GM23338 (cell line): ENCODE data around the gene FHAD1. TPM values are rescaled to one million over a fixed set of nuclear protein-coding genes. Genes with fewer than 3 reads are reported as not detected.

Experiments used
- ATAC-seq: fragments of 200-7000 bp; cut with Tn5 transposase; 3 replicates; pipeline ENCODE4 v1.9.1; 2020
- DNase-seq: peaks from one replicate; pipeline ENCODE4 v3.0.0-alpha.2; 2015; ENCODE audit warnings: low spot score
- H2AFZ ChIP-seq: fragments of 200-600 bp; sonication (generic); 2 replicates; pipeline ENCODE4 v1.8.0; 2016; ENCODE audit warnings: antibody characterized with exemption, mild to moderate bottlenecking, moderate library complexity
- H3F3A ChIP-seq: fragments of 200-600 bp; sonication (generic); replicated peaks from 2 replicates; pipeline ENCODE4 v1.8.0; 2017; ENCODE audit warnings: antibody characterized with exemption, mixed run types, low read depth
- H3K27ac ChIP-seq: fragments of 200-600 bp; sonication (generic); 2 replicates; pipeline ENCODE4 v1.6.1; 2016; ENCODE audit warnings: low read depth
- H3K27me3 ChIP-seq: fragments of 200-600 bp; sonication (generic); 2 replicates; pipeline ENCODE4 v1.8.0; 2016; ENCODE audit warnings: mild to moderate bottlenecking, mixed run types, moderate library complexity; ENCODE audit not compliant: insufficient read depth
- H3K36me3 ChIP-seq: fragments of 200-600 bp; sonication (generic); 2 replicates; pipeline ENCODE4 v1.8.0; 2016; ENCODE audit warnings: mild to moderate bottlenecking; ENCODE audit not compliant: insufficient read depth
- H3K4me1 ChIP-seq: fragments of 200-600 bp; sonication (generic); 2 replicates; pipeline ENCODE4 v1.8.0; 2016; ENCODE audit warnings: mild to moderate bottlenecking, moderate library complexity; ENCODE audit not compliant: insufficient read depth
- H3K4me2 ChIP-seq: fragments of 200-600 bp; sonication (generic); 2 replicates; pipeline ENCODE4 v1.7.1; 2017; ENCODE audit warnings: mixed run types
- H3K4me3 ChIP-seq: fragments of 200-600 bp; sonication (generic); 2 replicates; pipeline ENCODE4 v1.6.1; 2016; ENCODE audit warnings: mixed run types
- H3K79me2 ChIP-seq: fragments of 200-600 bp; sonication (generic); replicated peaks from 2 replicates; pipeline ENCODE4 v1.8.0; 2017; ENCODE audit warnings: mild to moderate bottlenecking; ENCODE audit not compliant: insufficient read depth
- H3K9me2 ChIP-seq: fragments of 200-600 bp; sonication (generic); 2 replicates; pipeline ENCODE4 v1.8.0; 2017; ENCODE audit not compliant: insufficient read depth
- H4K20me1 ChIP-seq: fragments of 200-600 bp; sonication (generic); replicated peaks from 2 replicates; pipeline ENCODE4 v1.8.0; 2017; ENCODE audit warnings: mild to moderate bottlenecking; ENCODE audit not compliant: insufficient read depth
- H3K27ac Mint-ChIP-seq: 2 replicates; pipeline ENCODE4 v1.8.0; 2020; ENCODE audit warnings: inconsistent platforms, mild to moderate bottlenecking, moderate library complexity, mixed read lengths
- H3K27me3 Mint-ChIP-seq: 3 replicates; pipeline ENCODE4 v1.8.0; 2022; ENCODE audit warnings: low read depth, mild to moderate bottlenecking, moderate library complexity, mixed read lengths, inconsistent platforms; ENCODE audit not compliant: insufficient read depth, poor library complexity
- H3K36me3 Mint-ChIP-seq: 3 replicates; pipeline ENCODE4 v1.8.0; 2021; ENCODE audit warnings: low read depth, mild to moderate bottlenecking, inconsistent platforms, moderate library complexity, mixed read lengths
- H3K4me1 Mint-ChIP-seq: 3 replicates; pipeline ENCODE4 v1.8.0; 2020; ENCODE audit warnings: mild to moderate bottlenecking, inconsistent platforms, mixed read lengths
- H3K4me3 Mint-ChIP-seq: 3 replicates; pipeline ENCODE4 v1.8.0; 2021; ENCODE audit warnings: moderate library complexity, mild to moderate bottlenecking, inconsistent platforms, mixed read lengths
- H3K9me3 Mint-ChIP-seq: 3 replicates; pipeline ENCODE4 v1.8.0; 2020; ENCODE audit warnings: moderate library complexity, mild to moderate bottlenecking, inconsistent platforms, mixed read lengths
- CREB1 ChIP-seq: fragments of 250-450 bp; sonication (Bioruptor Pico); IDR thresholded peaks from 2 replicates; pipeline ENCODE4 v1.5.0; 2020; ENCODE audit warnings: low read depth, mild to moderate bottlenecking, moderate library complexity
- EZH2 ChIP-seq: fragments of 200-600 bp; sonication (generic); IDR thresholded peaks from one replicate; pipeline ENCODE4 v1.8.0; 2017; ENCODE audit warnings: antibody characterized with exemption, mild to moderate bottlenecking, low read depth; ENCODE audit not compliant: unreplicated experiment
- EZH2phosphoT487 ChIP-seq: fragments of 200-600 bp; sonication (generic); IDR thresholded peaks from one replicate; pipeline ENCODE4 v1.8.1; 2018; ENCODE audit warnings: antibody characterized with exemption; ENCODE audit not compliant: unreplicated experiment
- JUNB ChIP-seq: IDR thresholded peaks from one replicate; pipeline ENCODE4 v1.6.1; 2016; ENCODE audit warnings: antibody characterized with exemption; ENCODE audit not compliant: unreplicated experiment
- NANOG ChIP-seq: IDR thresholded peaks from 2 replicates; pipeline ENCODE4 v1.6.1; 2016; ENCODE audit warnings: antibody characterized with exemption, borderline replicate concordance
- POLR2AphosphoS5 ChIP-seq: IDR thresholded peaks from 2 replicates; pipeline ENCODE4 v1.6.1; 2016; ENCODE audit warnings: antibody characterized with exemption, low read depth
- STAT1 ChIP-seq: IDR thresholded peaks from one replicate; pipeline ENCODE4 v1.6.1; 2016; ENCODE audit warnings: antibody characterized with exemption; ENCODE audit not compliant: unreplicated experiment
- ZNF114 ChIP-seq: fragments of 250-450 bp; sonication (Bioruptor Pico); IDR thresholded peaks from 2 replicates; pipeline ENCODE4 v1.5.0; 2020; ENCODE audit warnings: mild to moderate bottlenecking, moderate library complexity
- ZNF331 ChIP-seq: fragments of 250-450 bp; sonication (Bioruptor Pico); IDR thresholded peaks from 2 replicates; pipeline ENCODE4 v1.5.0; 2020; ENCODE audit warnings: low read depth, mild to moderate bottlenecking, moderate library complexity
- polyA plus RNA-seq: library from polyadenylated mRNA; unstranded; fragments of >200 nt; fragmentation: Nextera tagmentation; extraction: Ambion mirVana; gene quantifications from 2 replicates; pipeline ENCODE4 v1.2.1, GENCODE V29; 2016
- total RNA-seq: library from RNA; depleted of rRNA; stranded (reverse); fragments of >200 nt; shearing (Covaris generic); gene quantifications from 2 replicates; pipeline ENCODE4 v1.2.3, GENCODE V29; 2014
- TF ChIP-seq, protein P1 (sequence below): IDR thresholded peaks from one replicate; pipeline ENCODE4 v1.6.1; 2018; ENCODE audit warnings: antibody characterized with exemption; ENCODE audit not compliant: unreplicated experiment
- TF ChIP-seq, protein P2 (sequence below): fragments of 250-450 bp; sonication (Bioruptor Pico); IDR thresholded peaks from 2 replicates; pipeline ENCODE4 v1.5.0; 2020; ENCODE audit warnings: mild to moderate bottlenecking, moderate library complexity
- TF ChIP-seq, protein P3 (sequence below), 2 experiments: fragments of 200-600 bp in 1 of 2; sonication (generic) in 1 of 2; conservative IDR thresholded peaks; 2 replicates each; pipeline versions ENCODE4 v1.5.1 to v1.6.1; 2016 to 2017; ENCODE audit warnings: antibody characterized with exemption in 2 of 2, low read depth in 2 of 2, mild to moderate bottlenecking in 2 of 2, moderate library complexity in 1 of 2
- TF ChIP-seq, protein P4 (sequence below): IDR thresholded peaks from 2 replicates; pipeline ENCODE4 v1.6.1; 2016; ENCODE audit warnings: antibody characterized with exemption

Gene FHAD1
- total and polyA plus RNA-seq, 2 experiments from 2014 or later, result 1.8 to 3.3 TPM

DNA sequence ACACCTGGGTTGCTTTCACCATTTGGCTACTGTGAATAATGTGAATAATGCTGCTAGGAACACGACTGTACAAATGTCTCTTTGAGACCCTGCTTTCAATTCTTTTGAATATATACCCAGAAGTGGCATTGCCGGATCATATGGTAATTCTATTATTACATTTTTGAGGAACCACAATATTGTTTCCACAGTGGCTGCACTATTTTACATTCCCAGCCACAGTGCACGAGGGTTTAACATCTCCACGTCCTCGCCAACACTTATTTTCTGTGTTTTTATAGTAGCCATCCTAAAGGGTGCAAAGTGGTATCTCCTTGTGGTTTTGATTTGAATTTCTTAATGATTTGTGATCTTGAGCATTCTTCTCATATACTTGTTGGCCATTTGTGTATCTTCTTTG is 15.7 kb downstream of the FHAD1 start (continued):
- TF ChIP-seq, protein P1, sequence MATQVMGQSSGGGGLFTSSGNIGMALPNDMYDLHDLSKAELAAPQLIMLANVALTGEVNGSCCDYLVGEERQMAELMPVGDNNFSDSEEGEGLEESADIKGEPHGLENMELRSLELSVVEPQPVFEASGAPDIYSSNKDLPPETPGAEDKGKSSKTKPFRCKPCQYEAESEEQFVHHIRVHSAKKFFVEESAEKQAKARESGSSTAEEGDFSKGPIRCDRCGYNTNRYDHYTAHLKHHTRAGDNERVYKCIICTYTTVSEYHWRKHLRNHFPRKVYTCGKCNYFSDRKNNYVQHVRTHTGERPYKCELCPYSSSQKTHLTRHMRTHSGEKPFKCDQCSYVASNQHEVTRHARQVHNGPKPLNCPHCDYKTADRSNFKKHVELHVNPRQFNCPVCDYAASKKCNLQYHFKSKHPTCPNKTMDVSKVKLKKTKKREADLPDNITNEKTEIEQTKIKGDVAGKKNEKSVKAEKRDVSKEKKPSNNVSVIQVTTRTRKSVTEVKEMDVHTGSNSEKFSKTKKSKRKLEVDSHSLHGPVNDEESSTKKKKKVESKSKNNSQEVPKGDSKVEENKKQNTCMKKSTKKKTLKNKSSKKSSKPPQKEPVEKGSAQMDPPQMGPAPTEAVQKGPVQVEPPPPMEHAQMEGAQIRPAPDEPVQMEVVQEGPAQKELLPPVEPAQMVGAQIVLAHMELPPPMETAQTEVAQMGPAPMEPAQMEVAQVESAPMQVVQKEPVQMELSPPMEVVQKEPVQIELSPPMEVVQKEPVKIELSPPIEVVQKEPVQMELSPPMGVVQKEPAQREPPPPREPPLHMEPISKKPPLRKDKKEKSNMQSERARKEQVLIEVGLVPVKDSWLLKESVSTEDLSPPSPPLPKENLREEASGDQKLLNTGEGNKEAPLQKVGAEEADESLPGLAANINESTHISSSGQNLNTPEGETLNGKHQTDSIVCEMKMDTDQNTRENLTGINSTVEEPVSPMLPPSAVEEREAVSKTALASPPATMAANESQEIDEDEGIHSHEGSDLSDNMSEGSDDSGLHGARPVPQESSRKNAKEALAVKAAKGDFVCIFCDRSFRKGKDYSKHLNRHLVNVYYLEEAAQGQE, result no peak
- TF ChIP-seq ZNF331 (CRISPR knock-in tag), result no peak
- TF ChIP-seq CREB1, result no peak
- TF ChIP-seq, protein P2, sequence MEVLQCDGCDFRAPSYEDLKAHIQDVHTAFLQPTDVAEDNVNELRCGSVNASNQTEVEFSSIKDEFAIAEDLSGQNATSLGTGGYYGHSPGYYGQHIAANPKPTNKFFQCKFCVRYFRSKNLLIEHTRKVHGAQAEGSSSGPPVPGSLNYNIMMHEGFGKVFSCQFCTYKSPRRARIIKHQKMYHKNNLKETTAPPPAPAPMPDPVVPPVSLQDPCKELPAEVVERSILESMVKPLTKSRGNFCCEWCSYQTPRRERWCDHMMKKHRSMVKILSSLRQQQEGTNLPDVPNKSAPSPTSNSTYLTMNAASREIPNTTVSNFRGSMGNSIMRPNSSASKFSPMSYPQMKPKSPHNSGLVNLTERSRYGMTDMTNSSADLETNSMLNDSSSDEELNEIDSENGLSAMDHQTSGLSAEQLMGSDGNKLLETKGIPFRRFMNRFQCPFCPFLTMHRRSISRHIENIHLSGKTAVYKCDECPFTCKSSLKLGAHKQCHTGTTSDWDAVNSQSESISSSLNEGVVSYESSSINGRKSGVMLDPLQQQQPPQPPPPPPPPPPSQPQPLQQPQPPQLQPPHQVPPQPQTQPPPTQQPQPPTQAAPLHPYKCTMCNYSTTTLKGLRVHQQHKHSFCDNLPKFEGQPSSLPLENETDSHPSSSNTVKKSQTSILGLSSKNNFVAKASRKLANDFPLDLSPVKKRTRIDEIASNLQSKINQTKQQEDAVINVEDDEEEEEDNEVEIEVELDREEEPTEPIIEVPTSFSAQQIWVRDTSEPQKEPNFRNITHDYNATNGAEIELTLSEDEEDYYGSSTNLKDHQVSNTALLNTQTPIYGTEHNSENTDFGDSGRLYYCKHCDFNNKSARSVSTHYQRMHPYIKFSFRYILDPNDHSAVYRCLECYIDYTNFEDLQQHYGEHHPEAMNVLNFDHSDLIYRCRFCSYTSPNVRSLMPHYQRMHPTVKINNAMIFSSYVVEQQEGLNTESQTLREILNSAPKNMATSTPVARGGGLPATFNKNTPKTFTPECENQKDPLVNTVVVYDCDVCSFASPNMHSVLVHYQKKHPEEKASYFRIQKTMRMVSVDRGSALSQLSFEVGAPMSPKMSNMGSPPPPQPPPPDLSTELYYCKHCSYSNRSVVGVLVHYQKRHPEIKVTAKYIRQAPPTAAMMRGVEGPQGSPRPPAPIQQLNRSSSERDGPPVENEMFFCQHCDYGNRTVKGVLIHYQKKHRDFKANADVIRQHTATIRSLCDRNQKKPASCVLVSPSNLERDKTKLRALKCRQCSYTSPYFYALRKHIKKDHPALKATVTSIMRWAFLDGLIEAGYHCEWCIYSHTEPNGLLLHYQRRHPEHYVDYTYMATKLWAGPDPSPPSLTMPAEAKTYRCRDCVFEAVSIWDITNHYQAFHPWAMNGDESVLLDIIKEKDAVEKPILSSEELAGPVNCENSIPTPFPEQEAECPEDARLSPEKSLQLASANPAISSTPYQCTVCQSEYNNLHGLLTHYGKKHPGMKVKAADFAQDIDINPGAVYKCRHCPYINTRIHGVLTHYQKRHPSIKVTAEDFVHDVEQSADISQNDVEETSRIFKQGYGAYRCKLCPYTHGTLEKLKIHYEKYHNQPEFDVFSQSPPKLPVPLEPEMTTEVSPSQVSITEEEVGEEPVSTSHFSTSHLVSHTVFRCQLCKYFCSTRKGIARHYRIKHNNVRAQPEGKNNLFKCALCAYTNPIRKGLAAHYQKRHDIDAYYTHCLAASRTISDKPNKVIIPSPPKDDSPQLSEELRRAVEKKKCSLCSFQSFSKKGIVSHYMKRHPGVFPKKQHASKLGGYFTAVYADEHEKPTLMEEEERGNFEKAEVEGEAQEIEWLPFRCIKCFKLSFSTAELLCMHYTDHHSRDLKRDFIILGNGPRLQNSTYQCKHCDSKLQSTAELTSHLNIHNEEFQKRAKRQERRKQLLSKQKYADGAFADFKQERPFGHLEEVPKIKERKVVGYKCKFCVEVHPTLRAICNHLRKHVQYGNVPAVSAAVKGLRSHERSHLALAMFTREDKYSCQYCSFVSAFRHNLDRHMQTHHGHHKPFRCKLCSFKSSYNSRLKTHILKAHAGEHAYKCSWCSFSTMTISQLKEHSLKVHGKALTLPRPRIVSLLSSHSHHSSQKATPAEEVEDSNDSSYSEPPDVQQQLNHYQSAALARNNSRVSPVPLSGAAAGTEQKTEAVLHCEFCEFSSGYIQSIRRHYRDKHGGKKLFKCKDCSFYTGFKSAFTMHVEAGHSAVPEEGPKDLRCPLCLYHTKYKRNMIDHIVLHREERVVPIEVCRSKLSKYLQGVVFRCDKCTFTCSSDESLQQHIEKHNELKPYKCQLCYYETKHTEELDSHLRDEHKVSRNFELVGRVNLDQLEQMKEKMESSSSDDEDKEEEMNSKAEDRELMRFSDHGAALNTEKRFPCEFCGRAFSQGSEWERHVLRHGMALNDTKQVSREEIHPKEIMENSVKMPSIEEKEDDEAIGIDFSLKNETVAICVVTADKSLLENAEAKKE (CRISPR knock-in tag), result no peak
- no peak for TF ChIP-seq JUNB
- no peak for TF ChIP-seq POLR2AphosphoS5
- TF ChIP-seq STAT1, result no peak

DNA sequence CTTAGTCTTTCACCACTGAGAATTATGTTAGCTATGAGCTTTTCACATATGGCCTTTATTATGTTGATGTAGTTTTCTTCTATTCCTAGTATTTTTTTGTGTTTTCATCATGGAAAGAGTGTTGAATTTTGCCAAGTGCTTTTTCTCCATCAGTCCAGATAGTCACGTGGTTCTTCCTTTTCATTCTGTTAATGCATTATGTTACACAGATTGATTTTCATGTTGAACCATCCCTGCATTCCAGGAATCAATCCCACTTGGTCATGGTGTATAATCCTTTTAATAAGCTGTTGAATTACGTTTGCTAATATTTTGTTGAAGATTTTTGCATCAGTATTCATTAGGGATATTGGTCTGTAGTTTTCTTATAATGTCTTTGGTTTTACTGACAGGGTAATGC is 17.7 kb downstream of the FHAD1 start:
- Mint-ChIP-seq H3K27ac (no peak overlapping the region), H3K9me3 (no peaks in the 10 kb centered on the region), H3K4me3 (no peak overlapping the region), H3K36me3 (no peaks in the 10 kb centered on the region), H3K4me1 (peaks cover 10% of the 10 kb centered on the region; the same call in 2 of the 3 replicates), H3K27me3 (peaks cover 7% of the 10 kb centered on the region)
- H3K4me1 ChIP-seq, result no peaks in the 10 kb centered on the region
- DNase-seq (no peak), ATAC-seq (no peak)
- H2AFZ ChIP-seq, result no peak overlapping the region
- H3K27me3 ChIP-seq, result no peaks in the 10 kb centered on the region
- H3K4me3 ChIP-seq, result no peak overlapping the region
- H4K20me1 ChIP-seq, result no peaks in the 10 kb centered on the region
- H3K79me2 ChIP-seq, result no peaks in the 10 kb centered on the region
- no peaks in the 10 kb centered on the region for H3K9me2 ChIP-seq
- no peaks in the 10 kb centered on the region for H3F3A ChIP-seq
- no peak overlapping the region for H3K4me2 ChIP-seq
- H3K36me3 ChIP-seq, result no peaks in the 10 kb centered on the region
- H3K27ac ChIP-seq, result no peak overlapping the region
- TF ChIP-seq ZNF114 (CRISPR knock-in tag) (no peak), JUNB (no peak), EZH2 (no peak), STAT1 (no peak), CREB1 (no peak), EZH2phosphoT487 (no peak), ZNF331 (CRISPR knock-in tag) (no peak), NANOG (no peak)
- TF ChIP-seq, protein P3, sequence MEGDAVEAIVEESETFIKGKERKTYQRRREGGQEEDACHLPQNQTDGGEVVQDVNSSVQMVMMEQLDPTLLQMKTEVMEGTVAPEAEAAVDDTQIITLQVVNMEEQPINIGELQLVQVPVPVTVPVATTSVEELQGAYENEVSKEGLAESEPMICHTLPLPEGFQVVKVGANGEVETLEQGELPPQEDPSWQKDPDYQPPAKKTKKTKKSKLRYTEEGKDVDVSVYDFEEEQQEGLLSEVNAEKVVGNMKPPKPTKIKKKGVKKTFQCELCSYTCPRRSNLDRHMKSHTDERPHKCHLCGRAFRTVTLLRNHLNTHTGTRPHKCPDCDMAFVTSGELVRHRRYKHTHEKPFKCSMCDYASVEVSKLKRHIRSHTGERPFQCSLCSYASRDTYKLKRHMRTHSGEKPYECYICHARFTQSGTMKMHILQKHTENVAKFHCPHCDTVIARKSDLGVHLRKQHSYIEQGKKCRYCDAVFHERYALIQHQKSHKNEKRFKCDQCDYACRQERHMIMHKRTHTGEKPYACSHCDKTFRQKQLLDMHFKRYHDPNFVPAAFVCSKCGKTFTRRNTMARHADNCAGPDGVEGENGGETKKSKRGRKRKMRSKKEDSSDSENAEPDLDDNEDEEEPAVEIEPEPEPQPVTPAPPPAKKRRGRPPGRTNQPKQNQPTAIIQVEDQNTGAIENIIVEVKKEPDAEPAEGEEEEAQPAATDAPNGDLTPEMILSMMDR (conservative IDR thresholded peaks at IDR 0.05; ENCODE audit: low read depth in 2 of 2), result no peak
- TF ChIP-seq, protein P4, sequence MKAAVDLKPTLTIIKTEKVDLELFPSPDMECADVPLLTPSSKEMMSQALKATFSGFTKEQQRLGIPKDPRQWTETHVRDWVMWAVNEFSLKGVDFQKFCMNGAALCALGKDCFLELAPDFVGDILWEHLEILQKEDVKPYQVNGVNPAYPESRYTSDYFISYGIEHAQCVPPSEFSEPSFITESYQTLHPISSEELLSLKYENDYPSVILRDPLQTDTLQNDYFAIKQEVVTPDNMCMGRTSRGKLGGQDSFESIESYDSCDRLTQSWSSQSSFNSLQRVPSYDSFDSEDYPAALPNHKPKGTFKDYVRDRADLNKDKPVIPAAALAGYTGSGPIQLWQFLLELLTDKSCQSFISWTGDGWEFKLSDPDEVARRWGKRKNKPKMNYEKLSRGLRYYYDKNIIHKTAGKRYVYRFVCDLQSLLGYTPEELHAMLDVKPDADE, result no peak
